ENCODE data around the gene YJU2.
A peak's percentile ranks its signal among the peaks of the same experiment; 100 is the strongest.
"Not testable (repeated sequence)": the region's sequence is repeated elsewhere in the genome, so short reads cannot be mapped to it uniquely, and the experiment has no call there.

YJU2 gene

GRCh38 chr19:4246767-4247593 is at the start of gene YJU2:
YJU2 (plus strand) TSS chr19:4247080; CDS start chr19:4247147, 67 bp downstream.
- DNase-seq (ENCODE audit: low read depth in 2 of 2) = peak; percentile 99

GRCh38 chr19:4197228-4197624 is 49.7 kb upstream of the YJU2 start:
- no peak for DNase-seq (ENCODE audit: low read depth in 2 of 2)

GRCh38 chr19:4197625-4198466 is 49.0 kb upstream of the YJU2 start:
- DNase-seq (ENCODE audit: low read depth in 2 of 2) = no peak

GRCh38 chr19:4198467-4199126 is 48.3 kb upstream of the YJU2 start:
- no peak for DNase-seq (ENCODE audit: low read depth in 2 of 2)

- no peak for DNase-seq (ENCODE audit: low read depth in 2 of 2)
Measured at GRCh38 chr19:4199699-4200293, 47.1 kb upstream of the YJU2 start.

GRCh38 chr19:4200940-4201542 is 45.8 kb upstream of the YJU2 start:
- no peak for DNase-seq (ENCODE audit: low read depth in 2 of 2)

GRCh38 chr19:4201798-4202197 is 45.1 kb upstream of the YJU2 start:
- DNase-seq (ENCODE audit: low read depth in 2 of 2) = no peak

- no peak for DNase-seq (ENCODE audit: low read depth in 2 of 2)
Measured at GRCh38 chr19:4206818-4207484, 39.9 kb upstream of the YJU2 start.

GRCh38 chr19:4208385-4209094 is 38.3 kb upstream of the YJU2 start:
- no peak for DNase-seq (ENCODE audit: low read depth in 2 of 2)

GRCh38 chr19:4210166-4210731 is 36.6 kb upstream of the YJU2 start:
- no peak for DNase-seq (ENCODE audit: low read depth in 2 of 2)

GRCh38 chr19:4213116-4213515 is 33.8 kb upstream of the YJU2 start:
- DNase-seq (ENCODE audit: low read depth in 2 of 2) = no peak

GRCh38 chr19:4215807-4216206 is 31.1 kb upstream of the YJU2 start:
- DNase-seq (ENCODE audit: low read depth in 2 of 2) = no peak

- DNase-seq (ENCODE audit: low read depth in 2 of 2) = no peak
Measured at GRCh38 chr19:4216846-4217245, 30.0 kb upstream of the YJU2 start.

- DNase-seq (ENCODE audit: low read depth in 2 of 2) = no peak
Measured at GRCh38 chr19:4217429-4218264, 29.2 kb upstream of the YJU2 start.

- DNase-seq (ENCODE audit: low read depth in 2 of 2) = not testable (repeated sequence)
Measured at GRCh38 chr19:4218523-4218922, 28.4 kb upstream of the YJU2 start.

- DNase-seq (ENCODE audit: low read depth in 2 of 2) = no peak
Measured at GRCh38 chr19:4220188-4220587, 26.7 kb upstream of the YJU2 start.

- no peak for DNase-seq (ENCODE audit: low read depth in 2 of 2)
Measured at GRCh38 chr19:4224470-4224869, 22.4 kb upstream of the YJU2 start.

- no peak for DNase-seq (ENCODE audit: low read depth in 2 of 2)
Measured at GRCh38 chr19:4225885-4226284, 21.0 kb upstream of the YJU2 start.

- no peak for DNase-seq (ENCODE audit: low read depth in 2 of 2)
Measured at GRCh38 chr19:4227771-4228170, 19.1 kb upstream of the YJU2 start.
